HEK293 (cell line): ENCODE measurements around the gene RUFY1.
"Not testable (repeated sequence)": the region's sequence is repeated elsewhere in the genome, so short reads cannot be mapped to it uniquely, and the experiment has no call there.

Experiments used
- CTCF ChIA-PET: fragments of 350-600 bp; formaldehyde crosslinking; extraction: SDS; loops from one replicate; lab custom pipeline; 2021; ENCODE audit warnings: antibody characterized with exemption; lab: Yijun Ruan, JAX
- POLR2A ChIA-PET: fragments of 300-600 bp; formaldehyde crosslinking; extraction: SDS; loops from one replicate; lab custom pipeline; 2020; ENCODE audit warnings: antibody characterized with exemption, inconsistent platforms; lab: Yijun Ruan, JAX
- H3K27ac ChIP-seq: fragments of 200-500 bp; sonication (Bioruptor generic); 2 replicates; pipeline ENCODE4 v1.5.1; 2014; ENCODE audit warnings: low read depth, low read length, control low read depth, inconsistent platforms; ENCODE audit errors: extremely low read depth
- H3K36me3 ChIP-seq, 2 experiments: fragments of 200-500 bp in 1 of 2; sonication (Bioruptor generic) in 1 of 2; 1 replicate in 1 of 2; 2 replicates in 1 of 2; pipeline ENCODE4 v1.5.1; 2014 to 2017; ENCODE audit warnings: inconsistent platforms in 2 of 2, low read length in 2 of 2; ENCODE audit not compliant: control insufficient read depth in 2 of 2, insufficient read depth in 1 of 2
- H3K4me1 ChIP-seq: fragments of 200-500 bp; sonication (Bioruptor generic); 2 replicates; pipeline ENCODE4 v1.5.1; 2014; ENCODE audit warnings: mild to moderate bottlenecking, low read length, inconsistent platforms; ENCODE audit not compliant: control insufficient read depth, insufficient read depth
- H3K4me3 ChIP-seq: 2 replicates; pipeline ENCODE4 v1.5.1; 2011; ENCODE audit warnings: low read depth, mild to moderate bottlenecking, control low read depth, low read length, moderate library complexity
- H3K9me3 ChIP-seq: fragments of 200-500 bp; sonication (Bioruptor generic); 2 replicates; pipeline ENCODE4 v1.5.1; 2014; ENCODE audit warnings: low read depth, low read length, inconsistent platforms; ENCODE audit not compliant: control insufficient read depth, insufficient read depth
- KLF10 ChIP-seq: fragments of 450-650 bp; IDR thresholded peaks from 2 replicates; pipeline ENCODE4 v1.5.1; 2018; ENCODE audit warnings: missing biosample characterization, mild to moderate bottlenecking, missing genetic modification characterization
- ZFP69B ChIP-seq: fragments of 450-650 bp; formaldehyde crosslinking; IDR thresholded peaks from 2 replicates; pipeline ENCODE4 v1.5.1; 2016; ENCODE audit warnings: missing biosample characterization, missing genetic modification characterization
- ZNF214 ChIP-seq: fragments of 450-650 bp; formaldehyde crosslinking; IDR thresholded peaks from 2 replicates; pipeline ENCODE4 v1.5.1; 2017; ENCODE audit warnings: missing biosample characterization, mild to moderate bottlenecking, missing genetic modification characterization, borderline replicate concordance
- ZNF366 ChIP-seq: fragments of 450-650 bp; formaldehyde crosslinking; conservative IDR thresholded peaks from 2 replicates; pipeline ENCODE4 v1.5.1; 2016; ENCODE audit warnings: missing biosample characterization, missing genetic modification characterization
- ZNF426 ChIP-seq: fragments of 450-650 bp; formaldehyde crosslinking; IDR thresholded peaks from 2 replicates; pipeline ENCODE4 v1.5.1; 2017; ENCODE audit warnings: missing biosample characterization, missing genetic modification characterization, mild to moderate bottlenecking, inconsistent platforms, moderate library complexity
- ZNF510 ChIP-seq: fragments of 450-650 bp; formaldehyde crosslinking; IDR thresholded peaks from 2 replicates; pipeline ENCODE4 v1.5.1; 2018; ENCODE audit warnings: mild to moderate bottlenecking, missing genetic modification characterization, missing biosample characterization; ENCODE audit not compliant: insufficient replicate concordance
- ZNF629 ChIP-seq: fragments of 450-650 bp; formaldehyde crosslinking; IDR thresholded peaks from 2 replicates; pipeline ENCODE4 v1.5.1; 2017; ENCODE audit warnings: missing biosample characterization, missing genetic modification characterization
- ZNF785 ChIP-seq: fragments of 450-650 bp; formaldehyde crosslinking; IDR thresholded peaks from 2 replicates; pipeline ENCODE4 v1.5.1; 2016; ENCODE audit warnings: missing biosample characterization, missing genetic modification characterization
- ZNF792 ChIP-seq: fragments of 450-650 bp; formaldehyde crosslinking; IDR thresholded peaks from 2 replicates; pipeline ENCODE4 v1.5.1; 2016; ENCODE audit warnings: missing biosample characterization, missing genetic modification characterization
- TF ChIP-seq, protein P1 (sequence below): fragments of 450-650 bp; formaldehyde crosslinking; conservative IDR thresholded peaks from 2 replicates; pipeline ENCODE4 v1.5.1; 2016; ENCODE audit warnings: low read depth, missing biosample characterization, missing genetic modification characterization
- TF ChIP-seq, protein P2 (sequence below): fragments of 450-650 bp; formaldehyde crosslinking; IDR thresholded peaks from 2 replicates; pipeline ENCODE4 v1.5.1; 2017; ENCODE audit warnings: missing biosample characterization, mild to moderate bottlenecking, missing genetic modification characterization, moderate library complexity
- TF ChIP-seq, protein P3 (sequence below): fragments of 450-650 bp; formaldehyde crosslinking; IDR thresholded peaks from 2 replicates; pipeline ENCODE4 v1.5.1; 2016; ENCODE audit warnings: missing biosample characterization, missing genetic modification characterization
- TF ChIP-seq, protein P4 (sequence below): fragments of 450-650 bp; formaldehyde crosslinking; IDR thresholded peaks from 2 replicates; pipeline ENCODE4 v1.5.1; 2016; ENCODE audit warnings: missing biosample characterization, missing genetic modification characterization

Gene RUFY1

DNA sequence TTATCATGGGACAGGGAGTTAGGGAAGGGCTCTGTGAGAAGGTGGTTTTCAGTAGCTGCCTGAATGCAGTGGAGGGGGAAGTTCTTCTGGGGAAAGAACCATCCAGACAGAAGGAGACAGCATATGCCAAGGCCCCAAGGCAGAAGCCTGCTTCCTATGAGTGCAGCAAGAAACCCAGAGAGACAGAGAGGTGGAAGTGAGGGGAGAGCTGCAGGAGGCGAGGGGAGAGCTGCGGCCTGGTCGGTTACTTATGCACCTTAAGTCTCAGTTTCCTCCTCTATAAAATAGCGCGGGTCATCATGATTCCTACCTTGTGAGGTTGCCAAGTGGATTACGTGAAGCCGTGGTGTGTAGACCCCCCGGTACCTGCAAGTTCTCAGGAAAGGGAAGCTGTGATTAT is 47.9 kb upstream of the RUFY1 start:
- H3K9me3 ChIP-seq, H3K4me1 ChIP-seq, H3K27ac ChIP-seq, CTCF ChIA-PET, POLR2A ChIA-PET, H3K36me3 ChIP-seq, H3K4me3 ChIP-seq: not testable (repeated sequence)

DNA sequence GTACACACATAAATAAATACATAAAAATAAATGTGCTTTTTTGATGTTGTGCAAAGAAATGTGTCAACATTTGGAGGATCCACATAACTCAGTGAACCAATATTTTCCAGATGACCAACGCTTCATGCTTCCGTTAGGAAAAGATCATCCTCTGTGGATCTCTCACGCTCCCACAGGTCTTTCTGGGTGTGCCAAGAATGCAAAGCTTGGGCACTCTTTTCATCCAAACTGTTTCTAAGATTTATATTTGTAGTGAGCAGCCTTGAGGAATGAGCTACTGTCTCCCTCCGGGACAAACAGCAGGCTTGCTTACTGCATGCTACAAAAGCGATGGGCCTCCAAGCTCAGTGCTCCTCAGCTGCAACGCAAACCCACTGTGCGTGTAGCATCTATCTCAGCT is 46.2 kb upstream of the RUFY1 start:
- ChIA-PET POLR2A (no interaction called here), CTCF (interaction anchor here (0.5 to 0.9 kb wide), 3 partner anchors 10 to 162 kb away, joined by 3 to 4 read pairs (median 4); no protein-coding TSS in a partner anchor)
- TF ChIP-seq KLF10 (tag by site-specific recombination) = no peak
- TF ChIP-seq, protein P1, sequence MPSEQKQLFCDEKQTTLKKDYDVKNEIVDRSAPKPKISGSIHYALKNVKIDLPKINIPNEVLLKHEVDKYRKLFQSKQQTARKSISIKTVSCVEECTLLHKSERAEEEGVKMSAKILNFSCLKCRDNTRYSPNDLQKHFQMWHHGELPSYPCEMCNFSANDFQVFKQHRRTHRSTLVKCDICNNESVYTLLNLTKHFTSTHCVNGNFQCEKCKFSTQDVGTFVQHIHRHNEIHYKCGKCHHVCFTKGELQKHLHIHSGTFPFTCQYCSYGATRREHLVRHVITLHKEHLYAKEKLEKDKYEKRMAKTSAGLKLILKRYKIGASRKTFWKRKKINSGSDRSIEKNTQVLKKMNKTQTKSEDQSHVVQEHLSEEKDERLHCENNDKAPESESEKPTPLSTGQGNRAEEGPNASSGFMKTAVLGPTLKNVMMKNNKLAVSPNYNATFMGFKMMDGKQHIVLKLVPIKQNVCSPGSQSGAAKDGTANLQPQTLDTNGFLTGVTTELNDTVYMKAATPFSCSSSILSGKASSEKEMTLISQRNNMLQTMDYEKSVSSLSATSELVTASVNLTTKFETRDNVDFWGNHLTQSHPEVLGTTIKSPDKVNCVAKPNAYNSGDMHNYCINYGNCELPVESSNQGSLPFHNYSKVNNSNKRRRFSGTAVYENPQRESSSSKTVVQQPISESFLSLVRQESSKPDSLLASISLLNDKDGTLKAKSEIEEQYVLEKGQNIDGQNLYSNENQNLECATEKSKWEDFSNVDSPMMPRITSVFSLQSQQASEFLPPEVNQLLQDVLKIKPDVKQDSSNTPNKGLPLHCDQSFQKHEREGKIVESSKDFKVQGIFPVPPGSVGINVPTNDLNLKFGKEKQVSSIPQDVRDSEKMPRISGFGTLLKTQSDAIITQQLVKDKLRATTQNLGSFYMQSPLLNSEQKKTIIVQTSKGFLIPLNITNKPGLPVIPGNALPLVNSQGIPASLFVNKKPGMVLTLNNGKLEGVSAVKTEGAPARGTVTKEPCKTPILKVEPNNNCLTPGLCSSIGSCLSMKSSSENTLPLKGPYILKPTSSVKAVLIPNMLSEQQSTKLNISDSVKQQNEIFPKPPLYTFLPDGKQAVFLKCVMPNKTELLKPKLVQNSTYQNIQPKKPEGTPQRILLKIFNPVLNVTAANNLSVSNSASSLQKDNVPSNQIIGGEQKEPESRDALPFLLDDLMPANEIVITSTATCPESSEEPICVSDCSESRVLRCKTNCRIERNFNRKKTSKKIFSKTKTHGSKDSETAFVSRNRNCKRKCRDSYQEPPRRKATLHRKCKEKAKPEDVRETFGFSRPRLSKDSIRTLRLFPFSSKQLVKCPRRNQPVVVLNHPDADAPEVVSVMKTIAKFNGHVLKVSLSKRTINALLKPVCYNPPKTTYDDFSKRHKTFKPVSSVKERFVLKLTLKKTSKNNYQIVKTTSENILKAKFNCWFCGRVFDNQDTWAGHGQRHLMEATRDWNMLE (tag by site-specific recombination) = no peak
- H3K4me3 ChIP-seq = no peak overlapping the region
- no peak overlapping the region for H3K27ac ChIP-seq
- H3K4me1 ChIP-seq = no peaks in the 10 kb centered on the region
- H3K36me3 ChIP-seq = no peaks in the 10 kb centered on the region
- H3K9me3 ChIP-seq = no peaks in the 10 kb centered on the region

DNA sequence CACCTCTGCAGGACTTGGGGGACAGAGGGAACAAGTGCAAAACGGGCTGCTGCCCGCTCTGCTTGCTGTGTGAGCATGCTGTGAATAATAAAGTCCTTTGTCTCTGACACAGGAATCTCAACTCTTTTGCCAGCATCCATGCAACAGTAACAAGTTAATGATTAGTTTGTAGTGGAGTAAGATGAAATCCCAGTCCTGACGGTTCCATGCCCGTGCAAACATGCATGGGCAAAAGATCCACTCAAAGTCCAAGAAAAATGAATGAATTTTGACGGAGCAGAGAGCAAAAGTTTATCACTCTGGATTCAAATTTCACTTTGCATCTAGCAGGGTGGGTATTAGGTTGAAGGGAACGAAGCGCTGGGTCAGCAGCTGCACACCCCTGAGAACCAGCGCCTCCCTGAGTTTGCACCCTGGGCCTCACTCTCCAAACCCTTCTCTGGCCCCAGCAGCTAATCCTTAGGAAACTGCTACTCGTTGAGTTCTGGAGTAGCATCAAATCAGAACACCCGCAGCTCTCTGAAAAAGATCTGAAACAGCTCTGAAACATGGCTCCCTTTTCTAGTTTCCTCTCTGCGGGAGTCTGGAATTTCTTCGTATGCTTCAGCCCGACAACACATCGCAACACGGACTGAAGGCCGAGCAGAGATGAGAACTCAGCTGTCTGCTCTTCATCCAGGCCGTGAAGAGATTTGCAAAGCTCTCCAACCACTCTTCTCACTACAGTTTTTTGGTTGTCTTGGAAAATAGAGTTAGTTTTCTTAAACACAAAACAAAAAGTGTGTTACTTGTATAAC is 45.6 kb upstream of the RUFY1 start:
- TF ChIP-seq ZNF214 (tag by site-specific recombination) (no peak), ZNF426 (tag by site-specific recombination) (no peak), ZFP69B (no peak), ZNF792 (tag by site-specific recombination) (no peak), ZNF366 (tag by site-specific recombination) (no peak), ZNF629 (tag by site-specific recombination) (no peak)
- ChIA-PET CTCF (interaction anchor here (0.6 to 0.9 kb wide), 2 partner anchors 10 to 13 kb away, joined by 3 to 4 read pairs; no protein-coding TSS in a partner anchor), POLR2A (no interaction called here)
- no peak overlapping the region for H3K27ac ChIP-seq
- no peaks in the 10 kb centered on the region for H3K36me3 ChIP-seq
- H3K4me1 ChIP-seq = no peaks in the 10 kb centered on the region
- H3K4me3 ChIP-seq = no peak overlapping the region
- H3K9me3 ChIP-seq = no peaks in the 10 kb centered on the region

DNA sequence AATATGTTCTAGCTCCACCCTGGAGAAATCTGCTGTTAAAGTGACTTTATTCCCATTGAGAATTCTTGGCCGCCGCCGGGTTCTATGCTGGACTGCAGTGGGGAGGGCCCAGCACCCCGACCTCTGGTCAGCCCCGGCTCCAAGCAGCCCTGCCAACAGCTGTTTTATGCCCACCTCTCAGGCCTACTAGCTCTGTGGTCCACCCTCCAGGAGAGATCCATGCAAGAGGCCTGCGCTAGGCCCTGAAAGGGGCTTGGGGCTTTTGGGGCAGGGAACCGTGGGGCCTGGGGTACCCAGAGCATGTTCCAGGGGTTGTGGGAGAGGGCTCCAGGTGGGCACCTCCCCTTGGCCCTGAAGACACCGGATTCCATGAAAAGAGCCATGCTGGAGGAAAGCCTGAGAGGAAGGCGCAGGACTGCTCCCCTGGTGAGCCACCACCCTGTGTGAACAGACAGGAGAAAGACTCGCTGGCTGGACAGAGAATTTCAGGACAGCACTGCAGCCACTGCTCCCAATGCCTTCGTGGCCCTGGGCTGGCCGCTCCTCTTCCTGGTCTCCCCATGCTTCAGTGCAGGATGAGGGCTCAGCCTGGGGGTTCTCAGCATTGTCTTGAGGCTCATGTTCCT is 44.6 kb upstream of the RUFY1 start:
- H3K4me1 ChIP-seq = no peaks in the 10 kb centered on the region
- no peak overlapping the region for H3K4me3 ChIP-seq
- POLR2A ChIA-PET = no interaction called here
- no peaks in the 10 kb centered on the region for H3K36me3 ChIP-seq
- H3K27ac ChIP-seq = no peak overlapping the region
- TF ChIP-seq ZNF785 (tag by site-specific recombination) = no peak
- TF ChIP-seq, protein P2, sequence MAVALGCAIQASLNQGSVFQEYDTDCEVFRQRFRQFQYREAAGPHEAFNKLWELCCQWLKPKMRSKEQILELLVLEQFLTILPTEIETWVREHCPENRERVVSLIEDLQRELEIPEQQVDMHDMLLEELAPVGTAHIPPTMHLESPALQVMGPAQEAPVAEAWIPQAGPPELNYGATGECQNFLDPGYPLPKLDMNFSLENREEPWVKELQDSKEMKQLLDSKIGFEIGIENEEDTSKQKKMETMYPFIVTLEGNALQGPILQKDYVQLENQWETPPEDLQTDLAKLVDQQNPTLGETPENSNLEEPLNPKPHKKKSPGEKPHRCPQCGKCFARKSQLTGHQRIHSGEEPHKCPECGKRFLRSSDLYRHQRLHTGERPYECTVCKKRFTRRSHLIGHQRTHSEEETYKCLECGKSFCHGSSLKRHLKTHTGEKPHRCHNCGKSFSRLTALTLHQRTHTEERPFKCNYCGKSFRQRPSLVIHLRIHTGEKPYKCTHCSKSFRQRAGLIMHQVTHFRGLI (tag by site-specific recombination) = no peak
- TF ChIP-seq, protein P3, sequence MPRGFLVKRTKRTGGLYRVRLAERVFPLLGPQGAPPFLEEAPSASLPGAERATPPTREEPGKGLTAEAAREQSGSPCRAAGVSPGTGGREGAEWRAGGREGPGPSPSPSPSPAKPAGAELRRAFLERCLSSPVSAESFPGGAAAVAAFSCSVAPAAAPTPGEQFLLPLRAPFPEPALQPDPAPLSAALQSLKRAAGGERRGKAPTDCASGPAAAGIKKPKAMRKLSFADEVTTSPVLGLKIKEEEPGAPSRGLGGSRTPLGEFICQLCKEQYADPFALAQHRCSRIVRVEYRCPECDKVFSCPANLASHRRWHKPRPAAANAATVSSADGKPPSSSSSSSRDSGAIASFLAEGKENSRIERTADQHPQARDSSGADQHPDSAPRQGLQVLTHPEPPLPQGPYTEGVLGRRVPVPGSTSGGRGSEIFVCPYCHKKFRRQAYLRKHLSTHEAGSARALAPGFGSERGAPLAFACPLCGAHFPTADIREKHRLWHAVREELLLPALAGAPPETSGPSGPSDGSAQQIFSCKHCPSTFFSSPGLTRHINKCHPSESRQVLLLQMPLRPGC (tag by site-specific recombination) = no peak
- TF ChIP-seq, protein P4, sequence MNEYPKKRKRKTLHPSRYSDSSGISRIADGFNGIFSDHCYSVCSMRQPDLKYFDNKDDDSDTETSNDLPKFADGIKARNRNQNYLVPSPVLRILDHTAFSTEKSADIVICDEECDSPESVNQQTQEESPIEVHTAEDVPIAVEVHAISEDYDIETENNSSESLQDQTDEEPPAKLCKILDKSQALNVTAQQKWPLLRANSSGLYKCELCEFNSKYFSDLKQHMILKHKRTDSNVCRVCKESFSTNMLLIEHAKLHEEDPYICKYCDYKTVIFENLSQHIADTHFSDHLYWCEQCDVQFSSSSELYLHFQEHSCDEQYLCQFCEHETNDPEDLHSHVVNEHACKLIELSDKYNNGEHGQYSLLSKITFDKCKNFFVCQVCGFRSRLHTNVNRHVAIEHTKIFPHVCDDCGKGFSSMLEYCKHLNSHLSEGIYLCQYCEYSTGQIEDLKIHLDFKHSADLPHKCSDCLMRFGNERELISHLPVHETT (tag by site-specific recombination) = no peak
- no peak for TF ChIP-seq ZNF510 (tag by site-specific recombination)
- H3K9me3 ChIP-seq = no peaks in the 10 kb centered on the region
- CTCF ChIA-PET = interaction anchor here (0.7 kb wide), 1 partner anchor 110 kb away, joined by 3 read pairs; no protein-coding TSS in a partner anchor
